GM19099 (cell line): Measurements from ENCODE around the gene CFAP410.

Experiments
- POLR2A ChIP-seq: IDR thresholded peaks from 3 replicates; pipeline ENCODE4 v1.6.1; 2011; ENCODE audit warnings: low read depth; ENCODE audit not compliant: insufficient read length; ENCODE audit errors: extremely low read depth

CFAP410 gene

DNA sequence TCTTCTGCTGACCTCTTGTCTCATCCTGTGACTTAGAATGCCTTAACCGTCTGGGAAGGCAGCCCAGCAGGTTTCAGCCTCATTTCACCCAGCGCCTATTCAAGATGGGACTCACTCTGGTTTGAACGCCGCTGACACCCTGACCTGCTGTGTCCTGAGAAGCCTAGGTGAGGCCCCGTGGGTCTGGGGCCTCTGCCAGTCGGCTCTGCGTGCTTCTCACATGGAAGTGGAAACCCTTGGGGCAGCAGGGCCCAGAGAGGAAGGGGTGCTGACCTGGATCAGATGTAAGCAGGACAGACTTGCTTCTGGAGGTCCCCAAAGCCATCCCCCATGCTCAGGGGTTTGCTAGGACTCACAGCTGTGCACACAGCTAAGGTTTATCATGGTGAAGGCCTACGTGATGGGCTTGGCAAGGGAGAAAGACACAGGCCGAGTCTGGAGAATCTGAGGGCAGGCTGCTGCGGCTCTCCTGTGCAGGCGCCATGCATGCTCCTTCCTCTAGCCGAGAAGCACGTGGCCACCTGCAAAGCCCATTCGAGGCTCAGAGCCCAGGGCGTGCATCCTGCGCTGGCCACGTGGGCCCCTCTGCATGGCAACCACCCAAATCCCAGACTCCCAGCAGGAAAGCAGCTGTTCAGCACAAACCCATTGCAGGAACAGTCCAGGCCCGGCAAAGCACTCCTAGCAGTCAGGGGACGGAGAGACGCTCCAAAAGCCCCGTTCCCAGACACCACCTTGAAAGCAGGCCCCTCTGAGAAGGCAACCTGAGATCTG, 18.1 kb upstream of the CFAP410 start:
- no peak for TF ChIP-seq POLR2A

DNA sequence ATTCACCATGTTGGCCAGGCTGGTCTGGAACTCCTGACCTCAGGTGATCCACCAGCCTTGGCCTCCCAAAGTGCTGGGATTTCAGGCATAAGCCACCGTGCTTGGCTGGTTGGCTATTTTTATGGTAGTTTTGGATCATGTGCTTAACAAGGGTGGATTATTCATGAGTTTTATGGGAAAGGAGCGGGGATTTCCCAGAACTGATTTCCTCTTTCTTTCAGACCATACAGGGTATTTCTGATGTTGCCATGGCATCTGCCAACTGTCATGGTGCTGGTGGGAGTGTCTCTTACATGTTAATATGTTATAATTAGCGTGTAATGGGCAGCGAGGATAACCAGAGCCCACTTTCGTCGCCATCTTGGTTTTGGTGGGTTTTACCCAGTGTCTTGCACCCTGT, 17.4 kb upstream of the CFAP410 start:
- TF ChIP-seq POLR2A: no peak

DNA sequence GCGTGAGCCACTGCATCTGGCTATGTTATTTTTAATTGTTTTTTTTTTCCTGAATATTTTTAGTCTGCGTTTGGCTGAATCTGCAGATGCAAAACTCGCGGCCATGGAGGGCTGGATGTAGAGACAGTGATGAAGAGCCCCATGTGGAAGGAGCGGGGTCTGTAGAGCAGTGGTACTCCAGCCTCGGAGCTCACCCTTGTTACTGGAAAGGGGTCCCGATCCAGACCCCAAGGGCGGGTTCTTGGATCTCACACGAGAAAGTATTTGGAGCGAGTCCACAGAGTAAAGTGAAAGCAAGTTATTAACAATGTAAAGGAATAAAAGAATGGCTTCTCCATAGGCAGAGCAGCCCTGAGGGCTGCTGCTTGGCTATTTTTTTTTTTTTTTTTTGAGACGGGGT, 17.0 kb upstream of the CFAP410 start:
- TF ChIP-seq POLR2A: no peak

DNA sequence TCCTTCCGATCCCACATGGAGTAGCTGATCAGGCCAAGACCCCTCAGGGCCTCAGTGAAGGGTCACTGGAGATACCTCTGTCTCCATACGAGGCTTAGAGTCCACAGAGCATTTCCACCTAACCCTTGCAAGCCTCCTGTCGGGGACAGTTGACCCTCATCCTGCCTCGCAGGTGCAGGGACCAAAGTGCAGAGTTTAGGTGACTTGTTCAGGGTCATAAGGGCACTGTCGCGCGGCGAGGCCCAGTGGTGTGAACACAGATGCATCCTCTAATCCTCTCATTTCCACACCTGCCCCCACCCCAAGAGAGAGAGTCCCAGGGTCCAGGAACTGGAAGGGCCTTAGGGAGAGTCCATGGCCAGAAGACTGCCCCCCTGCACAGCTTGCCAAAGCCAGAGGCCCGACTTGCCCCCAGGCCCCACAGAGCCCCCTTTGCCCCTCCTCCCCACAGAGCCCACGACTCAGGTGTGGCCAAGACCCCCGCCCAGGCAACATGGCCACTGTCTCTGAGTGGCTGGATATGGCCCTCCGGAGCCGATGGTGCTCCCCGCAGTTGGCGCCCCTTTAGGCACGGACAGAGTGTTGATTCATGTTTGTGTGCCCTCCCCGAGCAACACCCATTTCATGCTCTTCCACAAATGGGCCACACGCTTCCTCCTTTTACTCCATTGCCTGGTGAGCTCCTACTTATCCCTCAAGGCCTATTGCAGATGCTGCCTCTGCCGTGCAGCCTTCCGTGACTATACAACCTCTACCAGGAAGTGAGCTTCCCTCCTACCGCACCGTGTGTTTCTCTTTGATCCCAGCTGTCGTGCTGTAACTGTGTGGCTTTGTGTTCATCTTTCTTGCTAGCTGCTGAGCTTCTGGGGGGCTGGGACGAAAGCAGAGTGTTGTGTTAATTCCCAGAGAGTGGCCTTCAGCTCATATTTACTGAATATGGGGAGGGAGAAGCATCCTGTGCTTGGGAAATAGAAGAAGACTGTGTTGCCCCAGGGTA, 15.9 kb upstream of the CFAP410 start:
- TF ChIP-seq POLR2A: peak; percentile 16

DNA sequence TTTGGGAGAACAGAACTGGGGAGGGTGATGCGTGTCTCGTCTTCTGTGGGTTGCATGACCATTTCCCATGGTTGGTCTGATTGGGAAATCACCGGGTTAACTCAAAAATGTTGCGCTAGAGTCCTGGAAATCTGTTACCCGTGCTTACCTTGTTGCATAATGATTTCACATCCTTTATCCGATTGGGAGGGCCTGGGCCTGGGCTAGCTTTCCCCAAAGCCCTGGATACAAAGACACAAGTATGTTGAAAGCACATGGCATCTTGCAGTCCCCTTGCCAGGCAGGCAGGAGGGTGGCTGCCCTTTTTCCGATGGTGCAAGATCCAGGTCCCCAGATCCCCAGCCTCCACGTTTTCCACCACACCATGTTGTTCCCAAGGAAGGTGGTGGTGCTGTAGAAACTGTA, 14.8 kb upstream of the CFAP410 start:
- TF ChIP-seq POLR2A: no peak

DNA sequence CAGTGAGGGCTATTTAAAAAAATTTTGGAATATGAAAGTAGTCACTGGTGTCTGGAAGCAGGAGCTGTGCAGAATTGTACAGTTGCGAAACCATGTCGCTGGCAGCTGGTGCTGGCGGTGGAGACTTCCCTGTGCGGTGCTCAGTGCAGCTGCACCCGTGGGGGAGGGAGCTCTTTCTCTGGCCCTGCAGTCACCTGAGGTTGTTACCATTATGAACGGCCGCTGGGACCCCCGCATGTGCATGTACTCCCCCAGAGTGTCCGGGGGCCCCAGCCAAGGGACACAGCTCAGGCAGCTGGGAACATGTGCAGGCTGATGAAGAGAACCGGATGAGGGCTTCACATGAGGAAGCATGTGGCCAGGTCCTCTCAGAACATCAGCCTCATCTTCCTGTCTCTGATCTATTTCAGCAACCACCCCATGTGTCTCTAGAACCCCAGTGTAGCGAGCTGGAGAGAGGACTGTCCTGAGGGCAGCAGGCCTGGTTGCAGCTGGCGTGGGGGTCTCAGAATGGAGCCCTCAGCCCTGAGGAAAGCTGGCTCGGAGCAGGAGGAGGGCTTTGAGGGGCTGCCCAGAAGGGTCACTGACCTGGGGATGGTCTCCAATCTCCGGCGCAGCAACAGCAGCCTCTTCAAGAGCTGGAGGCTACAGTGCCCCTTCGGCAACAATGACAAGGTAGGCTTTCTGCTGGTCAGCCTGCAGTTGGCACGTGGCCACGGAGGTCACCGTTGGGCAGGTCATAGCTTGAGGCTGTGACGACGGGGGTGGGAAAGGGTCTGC, 14.2 kb upstream of the CFAP410 start, which contains the start of gene TRPM2:
TSS of gene TRPM2 (plus strand) at position 431 of the 780 bp plus-strand sequence. CDS start at position 511, 80 bp downstream.
- peak; percentile 68 for TF ChIP-seq POLR2A

DNA sequence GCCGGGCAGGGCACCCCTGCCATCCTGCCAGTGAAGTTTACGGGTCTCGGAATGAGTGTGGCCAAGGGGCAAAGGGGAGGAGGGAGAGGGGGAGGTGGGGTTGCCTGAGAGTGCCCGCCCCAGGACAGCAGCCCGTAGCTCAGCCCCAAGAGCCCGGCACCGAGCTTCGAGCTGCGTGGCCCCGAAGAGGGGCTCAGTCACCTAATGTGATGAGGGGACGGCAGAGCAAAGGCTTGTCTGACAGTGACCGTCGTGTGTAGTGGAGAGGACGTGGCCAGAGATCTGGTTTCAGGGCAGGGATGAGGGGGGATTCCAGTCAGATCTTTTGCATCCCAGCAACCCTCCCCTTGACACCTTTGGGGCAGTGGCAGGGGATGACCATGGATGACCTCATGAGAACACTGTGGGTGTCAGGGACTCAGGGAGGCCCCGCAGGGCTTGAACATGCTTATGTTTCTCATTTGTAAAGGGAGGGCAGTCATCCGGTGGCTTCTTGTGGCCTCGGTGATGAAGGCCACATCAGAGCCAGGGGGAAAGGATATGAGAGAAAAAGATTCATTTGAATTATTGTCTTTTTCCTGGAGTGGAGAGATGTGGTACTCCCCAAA, 13.2 kb upstream of the CFAP410 start:
- TF ChIP-seq POLR2A: no peak

DNA sequence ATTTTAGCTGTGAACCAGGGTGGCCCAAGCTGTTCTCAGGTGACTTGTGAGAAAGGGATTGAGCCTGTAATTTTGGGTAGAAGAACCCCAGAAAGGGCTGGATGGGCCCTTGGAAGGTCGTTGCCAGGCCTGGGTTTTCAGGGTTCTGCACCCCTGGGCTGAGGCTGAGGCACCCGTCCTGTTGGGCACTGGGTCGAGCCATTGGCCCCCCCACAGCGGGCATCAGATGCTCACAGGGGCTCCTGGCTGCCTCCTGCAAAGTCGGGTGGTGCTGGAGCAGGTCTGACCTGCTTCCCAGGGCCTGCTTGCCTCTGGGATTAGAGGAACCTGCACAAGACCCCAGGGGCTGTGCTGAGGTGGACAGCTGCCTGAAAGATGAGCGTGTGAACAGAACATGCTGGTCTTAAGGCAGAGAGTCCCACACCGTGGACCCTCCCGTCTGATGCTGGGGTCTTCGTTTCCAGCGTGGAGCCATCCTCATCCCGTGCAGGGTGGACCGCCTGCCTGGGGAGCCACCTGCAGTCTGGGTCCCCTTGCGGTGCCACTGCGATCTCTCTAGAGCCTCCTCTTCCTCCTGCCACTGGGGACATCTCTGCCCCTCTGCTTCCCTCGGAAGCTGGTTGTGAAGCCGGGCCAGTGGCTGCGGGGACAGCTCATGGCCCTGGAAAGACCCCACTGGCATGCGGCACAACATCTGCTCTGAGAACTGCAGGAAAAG, 12.5 kb upstream of the CFAP410 start:
- TF ChIP-seq POLR2A: no peak

DNA sequence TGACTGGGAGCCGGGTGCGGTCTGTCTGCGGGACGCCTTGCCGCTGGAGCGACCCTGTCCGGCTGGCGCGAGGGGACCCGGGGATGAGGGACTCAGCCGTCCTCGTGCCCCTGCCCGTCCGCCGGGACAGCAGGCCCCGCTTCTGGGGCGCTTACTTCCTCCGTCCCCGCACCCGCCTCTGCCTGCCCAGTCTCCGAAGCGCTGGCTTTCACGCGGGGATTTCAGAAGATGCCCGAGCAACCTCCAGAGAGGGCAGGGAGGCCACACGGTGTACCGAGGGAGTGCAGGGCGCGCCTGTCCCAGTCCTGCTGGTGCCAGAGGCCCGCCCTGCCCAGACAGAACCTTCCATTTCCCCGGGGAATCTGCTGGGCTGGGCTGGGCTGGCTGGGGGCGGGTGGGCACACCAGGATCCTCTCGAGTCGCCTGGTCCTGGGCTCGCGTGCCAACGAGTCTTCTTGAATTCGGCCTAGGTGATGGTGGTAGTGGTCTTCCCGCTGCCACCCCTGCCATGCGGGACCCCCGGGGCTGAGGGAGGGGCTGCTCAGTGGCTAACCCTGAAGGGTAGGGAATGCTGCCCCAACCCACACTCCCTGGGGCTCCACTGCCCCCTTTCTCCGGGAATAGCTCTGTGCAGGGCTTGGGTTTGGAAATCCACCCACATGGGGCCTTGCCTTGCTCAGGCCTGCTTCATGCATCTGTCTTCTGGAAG, 11.7 kb upstream of the CFAP410 start:
- no peak for TF ChIP-seq POLR2A

DNA sequence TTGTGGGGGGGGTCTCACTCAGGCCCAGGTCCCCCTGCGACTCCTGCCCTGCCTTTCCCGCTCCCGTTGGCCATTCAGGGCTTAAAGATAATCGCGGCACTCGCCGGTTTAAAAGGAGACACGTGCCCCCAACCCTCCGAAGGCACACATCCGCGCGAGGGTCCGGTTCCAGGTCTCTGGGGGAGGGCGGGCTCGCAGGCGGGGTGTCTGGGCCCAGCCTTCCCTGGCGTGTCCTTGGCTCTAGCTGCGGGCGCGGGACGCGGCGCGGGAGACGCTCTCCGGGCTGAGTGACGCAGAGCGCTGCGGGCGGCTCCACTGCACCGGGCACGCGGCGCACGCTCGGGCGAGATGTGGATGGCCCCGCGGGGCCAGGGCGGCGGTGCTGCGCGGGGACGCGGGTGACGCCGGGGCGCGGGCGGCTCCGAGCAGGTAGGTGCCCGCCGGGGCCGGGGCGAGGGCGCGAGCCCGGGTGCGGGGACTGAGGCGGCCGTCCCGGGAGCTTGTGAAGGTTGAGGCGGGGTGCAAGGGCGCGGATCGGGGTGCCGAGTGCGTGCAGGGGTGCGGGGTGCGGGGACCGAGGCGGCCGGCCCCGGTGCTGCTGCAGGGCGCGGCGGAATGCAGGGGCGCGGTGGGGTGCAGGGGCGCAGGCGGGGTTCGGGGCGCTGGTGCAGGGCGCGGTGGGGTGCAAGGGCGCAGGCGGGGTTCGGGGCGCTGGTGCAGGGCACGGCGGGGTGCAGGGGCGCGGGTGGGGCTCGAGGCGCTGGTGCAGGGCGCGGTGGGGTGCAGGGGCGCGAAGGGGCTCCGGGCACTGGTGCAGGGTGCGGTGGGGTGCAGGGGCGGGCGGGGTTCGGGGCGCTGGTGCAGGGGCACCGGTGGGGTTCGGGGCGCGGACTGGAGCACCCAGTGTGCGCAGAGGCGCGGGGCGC, 10.9 kb upstream of the CFAP410 start:
- no peak for TF ChIP-seq POLR2A

DNA sequence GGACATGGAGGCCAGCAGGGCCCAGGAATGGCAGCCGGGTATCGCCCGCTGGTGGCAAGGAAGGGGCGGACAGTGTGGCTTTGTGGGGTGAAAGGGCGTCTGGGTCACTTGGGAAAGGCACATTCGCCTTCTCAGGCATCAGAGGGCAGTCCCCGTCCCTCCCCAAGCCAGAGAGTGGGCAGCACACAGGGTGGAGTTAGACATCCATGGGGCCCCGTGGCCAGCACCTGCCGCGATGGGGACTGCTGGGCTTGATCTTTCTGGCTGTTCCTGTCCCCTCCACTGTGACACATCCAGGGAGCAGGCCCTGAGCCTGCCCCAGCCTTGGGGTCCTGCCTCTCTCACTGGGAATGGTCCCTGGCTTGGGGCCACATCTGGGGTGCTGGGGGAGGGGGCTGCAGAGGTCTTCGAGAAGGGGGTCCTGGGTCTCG, 10.2 kb upstream of the CFAP410 start:
- no peak for TF ChIP-seq POLR2A

DNA sequence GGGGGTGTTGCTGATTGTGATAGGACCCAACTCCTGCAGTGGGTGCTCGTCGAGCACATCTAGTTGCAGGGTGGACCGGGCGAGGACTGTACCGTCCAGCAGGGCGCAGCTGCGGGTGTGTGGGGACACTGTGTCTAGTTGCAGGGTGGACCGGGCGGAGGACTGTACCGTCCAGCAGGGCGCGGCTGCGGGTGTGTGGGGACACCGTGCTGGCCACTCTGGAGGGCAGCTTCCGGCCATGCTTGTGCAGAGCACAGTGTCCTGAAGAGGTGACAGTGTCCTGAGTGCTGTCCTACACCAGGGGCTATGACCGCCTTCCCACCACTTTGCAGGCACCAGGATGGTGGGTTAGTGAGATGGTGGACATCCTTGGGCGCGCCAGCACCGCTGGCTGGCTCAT, 9.7 kb upstream of the CFAP410 start:
- no peak for TF ChIP-seq POLR2A
